Fibroblast of lung (primary cell): Measurements from ENCODE around the gene ZNF425. TPM values are rescaled to one million over a fixed set of nuclear protein-coding genes. Genes with fewer than 3 reads are reported as not detected.

ENCODE experiments used
- DNase-seq, 2 donors: peaks; one replicate each; pipeline versions ENCODE4 v3.0.0 to v3.0.0-alpha.2; 2010; ENCODE audit warnings: low read depth in 2 of 2
- H2AFZ ChIP-seq: 2 replicates; pipeline ENCODE4 v1.5.1; 2012; ENCODE audit warnings: low read length, control low read depth, inconsistent platforms
- H3K27ac ChIP-seq: 2 replicates; pipeline ENCODE4 v1.5.1; 2011; ENCODE audit warnings: low read length, control low read depth; ENCODE audit not compliant: insufficient read depth
- H3K27me3 ChIP-seq: 2 replicates; pipeline ENCODE4 v1.5.1; 2011; ENCODE audit warnings: mild to moderate bottlenecking, low read length; ENCODE audit not compliant: control insufficient read depth, insufficient read depth
- H3K36me3 ChIP-seq: 2 replicates; pipeline ENCODE4 v1.5.1; 2011; ENCODE audit warnings: low read length; ENCODE audit not compliant: control insufficient read depth, insufficient read depth
- H3K4me1 ChIP-seq: 2 replicates; pipeline ENCODE4 v1.5.1; 2011; ENCODE audit warnings: low read length; ENCODE audit not compliant: control insufficient read depth, insufficient read depth; ENCODE audit errors: extremely low read depth
- H3K4me2 ChIP-seq: 2 replicates; pipeline ENCODE4 v1.5.1; 2011; ENCODE audit warnings: low read length, control low read depth; ENCODE audit not compliant: insufficient read depth; ENCODE audit errors: extremely low read depth
- H3K4me3 ChIP-seq, 4 experiments: fragments of 200-600 bp in 1 of 4; sonication (generic) in 1 of 4; replicated peaks in 1 of 4; 2 replicates each; pipeline ENCODE4 v1.5.1; 2011 to 2016; ENCODE audit warnings: low read length in 4 of 4, low read depth in 3 of 4, mild to moderate bottlenecking in 3 of 4, control low read depth in 2 of 4, inconsistent platforms in 1 of 4, mixed read lengths in 1 of 4; ENCODE audit not compliant: insufficient read depth in 1 of 4; ENCODE audit errors: control extremely low read depth in 1 of 4
- H3K79me2 ChIP-seq: 2 replicates; pipeline ENCODE4 v1.5.1; 2012; ENCODE audit warnings: mild to moderate bottlenecking, low read length, inconsistent platforms; ENCODE audit not compliant: control insufficient read depth, insufficient read depth
- H3K9ac ChIP-seq: 2 replicates; pipeline ENCODE4 v1.5.1; 2011; ENCODE audit warnings: mild to moderate bottlenecking, low read length, control low read depth; ENCODE audit not compliant: insufficient read depth
- H3K9me3 ChIP-seq: 2 replicates; pipeline ENCODE4 v1.5.1; 2012; ENCODE audit warnings: low read depth, low read length; ENCODE audit not compliant: control insufficient read depth, insufficient read depth
- H4K20me1 ChIP-seq: 2 replicates; pipeline ENCODE4 v1.5.1; 2011; ENCODE audit warnings: low read length; ENCODE audit not compliant: control insufficient read depth, insufficient read depth; ENCODE audit errors: extremely low read depth
- EZH2 ChIP-seq: IDR thresholded peaks from 2 replicates; pipeline ENCODE4 v1.5.1; 2012; ENCODE audit warnings: low read length, control low read depth, mild to moderate bottlenecking; ENCODE audit errors: missing control alignments
- polyA plus RNA-seq, 2 donors: library from polyadenylated mRNA; depleted of rRNA in 1 of 2; stranded (reverse) in 1 of 2; unstranded in 1 of 2; fragments of >200 nt; gene quantifications; 2 replicates each; pipeline ENCODE4 v1.2.1, GENCODE V29; 2011 to 2012; ENCODE audit warnings: missing spikeins in 1 of 2
- total RNA-seq: library from RNA; depleted of rRNA; stranded (reverse); fragments of >200 nt; gene quantifications from 2 replicates; pipeline ENCODE4 v1.2.1, GENCODE V29; 2014
- TF ChIP-seq, protein P1 (sequence below), 2 donors: IDR thresholded peaks in 1 of 2; conservative IDR thresholded peaks in 1 of 2; 1 replicate in 1 of 2; 2 replicates in 1 of 2; pipeline ENCODE4 v1.5.1; 2011 to 2012; ENCODE audit warnings: low read length in 2 of 2, control low read depth in 1 of 2, inconsistent platforms in 1 of 2, low read depth in 1 of 2, mild to moderate bottlenecking in 1 of 2

ZNF425 gene
- total and polyA plus RNA-seq, 2 donors (not counting 1 experiment from before 2014, with no cell fraction given), result 1.2 to 4.6 TPM

- H2AFZ ChIP-seq, result no peak overlapping the region
- no peaks in the 10 kb centered on the region for H3K9me3 ChIP-seq
- no peak overlapping the region for H3K27ac ChIP-seq
- H3K27me3 ChIP-seq, result no peaks in the 10 kb centered on the region
- H4K20me1 ChIP-seq, result no peaks in the 10 kb centered on the region
- no peak overlapping the region for H3K9ac ChIP-seq
- no peaks in the 10 kb centered on the region for H3K79me2 ChIP-seq
- H3K4me3 ChIP-seq, result no peak overlapping the region
- no peak for TF ChIP-seq EZH2
- TF ChIP-seq, protein P1, sequence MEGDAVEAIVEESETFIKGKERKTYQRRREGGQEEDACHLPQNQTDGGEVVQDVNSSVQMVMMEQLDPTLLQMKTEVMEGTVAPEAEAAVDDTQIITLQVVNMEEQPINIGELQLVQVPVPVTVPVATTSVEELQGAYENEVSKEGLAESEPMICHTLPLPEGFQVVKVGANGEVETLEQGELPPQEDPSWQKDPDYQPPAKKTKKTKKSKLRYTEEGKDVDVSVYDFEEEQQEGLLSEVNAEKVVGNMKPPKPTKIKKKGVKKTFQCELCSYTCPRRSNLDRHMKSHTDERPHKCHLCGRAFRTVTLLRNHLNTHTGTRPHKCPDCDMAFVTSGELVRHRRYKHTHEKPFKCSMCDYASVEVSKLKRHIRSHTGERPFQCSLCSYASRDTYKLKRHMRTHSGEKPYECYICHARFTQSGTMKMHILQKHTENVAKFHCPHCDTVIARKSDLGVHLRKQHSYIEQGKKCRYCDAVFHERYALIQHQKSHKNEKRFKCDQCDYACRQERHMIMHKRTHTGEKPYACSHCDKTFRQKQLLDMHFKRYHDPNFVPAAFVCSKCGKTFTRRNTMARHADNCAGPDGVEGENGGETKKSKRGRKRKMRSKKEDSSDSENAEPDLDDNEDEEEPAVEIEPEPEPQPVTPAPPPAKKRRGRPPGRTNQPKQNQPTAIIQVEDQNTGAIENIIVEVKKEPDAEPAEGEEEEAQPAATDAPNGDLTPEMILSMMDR (conservative IDR thresholded peaks at IDR 0.05 in 1 of 2, IDR thresholded peaks at IDR 0.05 in 1 of 2; ENCODE audit: low read depth in 1 of 2, low read length in 2 of 2), result no peak
- no peaks in the 10 kb centered on the region for H3K36me3 ChIP-seq
- H3K4me2 ChIP-seq, result no peak overlapping the region
- DNase-seq, result no peak
- H3K4me1 ChIP-seq, result no peaks in the 10 kb centered on the region
These were observed 25.3 kb downstream of the ZNF425 start for GRCh38 chr7:149100821-149101220.

DNA sequence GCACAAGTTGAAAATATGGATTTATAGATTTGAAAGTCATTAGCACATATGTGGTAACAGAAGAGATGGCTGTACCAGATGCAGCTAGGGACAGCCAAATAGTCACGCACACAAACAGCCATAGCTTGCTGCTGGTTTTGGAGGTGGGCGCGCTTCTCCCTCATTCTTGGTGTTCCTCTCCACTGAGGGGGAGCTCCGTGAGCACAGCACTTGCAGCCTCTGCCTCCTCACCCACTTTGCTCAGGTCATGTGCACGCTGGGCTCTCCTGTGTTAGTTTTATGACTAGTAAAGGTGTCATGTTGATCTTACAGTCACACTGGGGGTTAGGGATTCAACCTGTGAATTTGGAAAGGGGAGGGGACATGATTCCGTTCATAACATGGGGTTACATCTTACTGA is 27.1 kb downstream of the ZNF425 start:
- Histone ChIP-seq H3K9ac (no peak overlapping the region), H3K36me3 (no peaks in the 10 kb centered on the region), H3K4me3 (no peak overlapping the region), H3K4me2 (no peak overlapping the region), H3K27ac (no peak overlapping the region), H3K9me3 (no peaks in the 10 kb centered on the region), H3K79me2 (no peaks in the 10 kb centered on the region), H2AFZ (no peak overlapping the region), H3K4me1 (no peaks in the 10 kb centered on the region), H3K27me3 (no peaks in the 10 kb centered on the region), H4K20me1 (no peaks in the 10 kb centered on the region)
- DNase-seq, result no peak
- TF ChIP-seq EZH2, result no peak
- TF ChIP-seq, protein P1 (conservative IDR thresholded peaks at IDR 0.05 in 1 of 2, IDR thresholded peaks at IDR 0.05 in 1 of 2; ENCODE audit: low read depth in 1 of 2, low read length in 2 of 2), result no peak

DNA sequence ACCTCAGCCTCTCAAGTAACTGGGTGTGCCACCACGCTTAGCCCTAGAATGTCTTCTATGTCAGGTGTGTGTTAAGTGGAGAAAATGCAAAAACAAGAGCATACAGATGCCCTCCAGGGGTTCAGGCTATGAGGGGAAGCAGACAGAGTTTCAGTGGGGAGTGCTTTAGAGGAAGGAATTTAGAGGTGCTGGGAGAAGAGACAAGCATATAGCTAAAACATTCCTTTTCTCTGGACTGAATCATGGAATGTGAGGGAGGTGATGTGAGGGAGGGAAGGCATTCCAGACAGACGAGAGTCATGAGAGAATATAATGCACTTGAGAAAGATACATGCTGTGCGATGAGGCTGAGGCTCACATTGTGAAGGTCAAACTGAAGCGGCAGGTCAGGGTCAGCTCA is 29.0 kb downstream of the ZNF425 start:
- no peak overlapping the region for H3K4me3 ChIP-seq
- H3K36me3 ChIP-seq, result no peaks in the 10 kb centered on the region
- no peak overlapping the region for H3K9ac ChIP-seq
- no peak overlapping the region for H3K27ac ChIP-seq
- no peak for TF ChIP-seq EZH2
- TF ChIP-seq, protein P1 (conservative IDR thresholded peaks at IDR 0.05 in 1 of 2, IDR thresholded peaks at IDR 0.05 in 1 of 2; ENCODE audit: low read depth in 1 of 2, low read length in 2 of 2), result no peak
- H2AFZ ChIP-seq, result no peak overlapping the region
- no peaks in the 10 kb centered on the region for H3K27me3 ChIP-seq
- peak in 1 of 2 donors; percentile 35 for DNase-seq
- no peaks in the 10 kb centered on the region for H3K4me1 ChIP-seq
- H3K4me2 ChIP-seq, result no peak overlapping the region
- H4K20me1 ChIP-seq, result no peaks in the 10 kb centered on the region
- no peaks in the 10 kb centered on the region for H3K79me2 ChIP-seq
- H3K9me3 ChIP-seq, result no peaks in the 10 kb centered on the region
